Left lung (tissue), 10 donors: ENCODE results near the gene CACNG4. TPM values are rescaled to one million over a fixed set of nuclear protein-coding genes. Genes with fewer than 3 reads are reported as not detected.

Source experiments
- ATAC-seq: fragments of 200-7000 bp; cut with Tn5 transposase; one replicate; pipeline ENCODE4 v1.9.1; 2020; ENCODE audit warnings: moderate library complexity
- DNase-seq, 4 donors: peaks; one replicate each; pipeline ENCODE4 v3.0.0-alpha.2; 2013 to 2020
- H3K27ac ChIP-seq, 2 donors: fragments of 200-600 bp; sonication (generic) in 1 of 2; one replicate each; pipeline versions ENCODE4 v1.5.0 to v1.8.0; 2020 to 2021
- H3K27me3 ChIP-seq, 2 donors: fragments of 200-600 bp; sonication (generic) in 1 of 2; one replicate each; pipeline versions ENCODE4 v1.5.0 to v1.8.0; 2020 to 2021
- H3K36me3 ChIP-seq, 2 donors: fragments of 200-600 bp; sonication (generic) in 1 of 2; one replicate each; pipeline versions ENCODE4 v1.5.0 to v1.8.0; 2020 to 2021
- H3K4me1 ChIP-seq, 2 donors: fragments of 200-600 bp; one replicate each; pipeline ENCODE4 v1.8.0; 2021
- H3K4me3 ChIP-seq, 2 donors: fragments of 200-600 bp; sonication (generic) in 1 of 2; one replicate each; pipeline versions ENCODE4 v1.5.0 to v1.8.0; 2020 to 2021; ENCODE audit warnings: mild to moderate bottlenecking in 1 of 2
- H3K9me3 ChIP-seq, 2 donors: fragments of 200-600 bp; sonication (generic) in 1 of 2; one replicate each; pipeline versions ENCODE4 v1.5.0 to v1.8.0; 2020 to 2021
- intact Hi-C, 2 donors: fragments of 100-400 bp; cut with DNase I; formaldehyde crosslinking; loops; one replicate each; pipeline versions ENCODE4 v1.11.2 to v1.14.2; 2022
- polyA plus RNA-seq, 6 donors: library from polyadenylated mRNA; unstranded; fragments of 120-200 nt; gene quantifications; one replicate each; pipeline ENCODE4 v1.2.1, GENCODE V29; 2013; ENCODE audit not compliant: insufficient read length in 6 of 6
- total RNA-seq, 2 donors: library from RNA; stranded (reverse); fragmentation: NEBNext Ultra II Directional; extraction: Animal tissue kit (Norgen Biotek cat#: 25700); gene quantifications; one replicate each; pipeline ENCODE4 v1.2.1, GENCODE V29; 2021
- TF ChIP-seq, protein P1 (sequence below), 2 donors: fragments of 200-600 bp; sonication (generic) in 1 of 2; IDR thresholded peaks; one replicate each; pipeline versions ENCODE4 v1.5.0 to v1.8.0; 2021; ENCODE audit warnings: antibody characterized with exemption in 2 of 2
- donor health status: DM: no; HTN: yes; CAD: no.
- donor health status: DM: no; HTN: no; CAD: no.

Gene CACNG4
- total and polyA plus RNA-seq, 8 donors: 1.5 to 6.0 (median 2.6) TPM

DNA sequence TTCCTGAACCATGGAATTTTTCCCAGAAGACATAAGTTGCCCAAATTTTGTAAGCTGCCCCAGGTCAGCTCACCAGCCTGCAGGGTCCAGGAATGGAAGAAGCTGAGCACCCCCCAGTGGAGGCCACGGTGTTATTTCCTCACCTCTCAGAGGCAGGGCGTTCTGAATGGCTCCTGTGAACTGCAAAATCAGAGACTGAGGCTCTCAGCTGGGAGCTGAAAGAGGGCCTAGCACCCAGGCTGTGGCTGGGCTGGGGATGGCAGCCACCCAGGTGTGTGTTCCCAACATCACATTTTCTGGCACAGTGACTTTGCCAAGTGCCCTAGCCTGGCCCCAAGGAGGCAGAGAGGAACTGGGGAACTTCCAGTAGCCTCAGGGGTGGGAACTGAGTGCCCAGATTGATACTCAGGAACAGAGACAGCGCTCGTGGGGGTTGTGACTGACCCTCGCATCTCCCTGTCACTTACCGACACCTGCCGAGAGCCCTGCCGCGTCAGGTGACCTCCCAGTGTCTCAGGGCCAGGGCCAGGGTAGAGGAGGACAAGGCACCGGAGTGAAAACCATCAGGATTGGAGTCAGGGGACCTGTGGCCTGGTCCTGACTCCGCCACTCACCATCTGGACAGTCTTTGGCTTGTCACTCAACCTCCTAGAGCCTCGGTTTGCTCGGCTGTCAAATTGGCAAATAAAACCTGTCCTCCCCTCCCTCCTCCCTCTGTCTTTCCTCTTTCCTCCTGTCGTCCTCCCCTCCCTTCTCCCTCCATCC lies 11.3 kb downstream of the CACNG4 start:
- Histone ChIP-seq H3K27ac (no peak overlapping the region), H3K9me3 (no peaks in the 10 kb centered on the region), H3K4me1 (no peaks in the 10 kb centered on the region), H3K4me3 (no peak overlapping the region), H3K36me3 (no peaks in the 10 kb centered on the region), H3K27me3 (peaks cover 0 to 61% of the 10 kb centered on the region in 2 donors)
- TF ChIP-seq, protein P1, sequence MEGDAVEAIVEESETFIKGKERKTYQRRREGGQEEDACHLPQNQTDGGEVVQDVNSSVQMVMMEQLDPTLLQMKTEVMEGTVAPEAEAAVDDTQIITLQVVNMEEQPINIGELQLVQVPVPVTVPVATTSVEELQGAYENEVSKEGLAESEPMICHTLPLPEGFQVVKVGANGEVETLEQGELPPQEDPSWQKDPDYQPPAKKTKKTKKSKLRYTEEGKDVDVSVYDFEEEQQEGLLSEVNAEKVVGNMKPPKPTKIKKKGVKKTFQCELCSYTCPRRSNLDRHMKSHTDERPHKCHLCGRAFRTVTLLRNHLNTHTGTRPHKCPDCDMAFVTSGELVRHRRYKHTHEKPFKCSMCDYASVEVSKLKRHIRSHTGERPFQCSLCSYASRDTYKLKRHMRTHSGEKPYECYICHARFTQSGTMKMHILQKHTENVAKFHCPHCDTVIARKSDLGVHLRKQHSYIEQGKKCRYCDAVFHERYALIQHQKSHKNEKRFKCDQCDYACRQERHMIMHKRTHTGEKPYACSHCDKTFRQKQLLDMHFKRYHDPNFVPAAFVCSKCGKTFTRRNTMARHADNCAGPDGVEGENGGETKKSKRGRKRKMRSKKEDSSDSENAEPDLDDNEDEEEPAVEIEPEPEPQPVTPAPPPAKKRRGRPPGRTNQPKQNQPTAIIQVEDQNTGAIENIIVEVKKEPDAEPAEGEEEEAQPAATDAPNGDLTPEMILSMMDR (IDR thresholded peaks at IDR 0.05): no peak
- DNase-seq (peak in 1 of 4 donors; percentile 48), ATAC-seq (no peak)
- intact Hi-C loops: no loop called here

DNA sequence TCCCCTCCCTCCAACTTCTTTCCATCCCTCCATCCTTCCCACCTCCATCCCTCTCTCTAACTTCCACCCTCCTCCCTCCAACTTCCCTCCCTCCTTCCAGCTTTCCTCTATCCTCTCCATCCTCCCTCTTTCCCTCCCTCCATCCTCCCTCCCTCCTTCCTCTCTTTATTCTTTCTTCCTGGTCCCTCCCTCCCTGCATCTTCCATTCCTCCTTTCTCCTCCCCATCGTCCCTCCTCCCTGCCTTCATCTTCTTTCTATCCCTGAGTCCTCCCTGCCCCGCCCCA lies 11.8 kb downstream of the CACNG4 start:
- intact Hi-C loops: no loop called here
- ATAC-seq (no peak), DNase-seq (no peak)
- Histone ChIP-seq H3K9me3 (no peaks in the 10 kb centered on the region), H3K27me3 (peaks cover 0 to 57% of the 10 kb centered on the region in 2 donors), H3K36me3 (no peaks in the 10 kb centered on the region), H3K4me3 (no peak overlapping the region), H3K27ac (no peak overlapping the region), H3K4me1 (no peaks in the 10 kb centered on the region)
- TF ChIP-seq, protein P1 (IDR thresholded peaks at IDR 0.05): no peak

DNA sequence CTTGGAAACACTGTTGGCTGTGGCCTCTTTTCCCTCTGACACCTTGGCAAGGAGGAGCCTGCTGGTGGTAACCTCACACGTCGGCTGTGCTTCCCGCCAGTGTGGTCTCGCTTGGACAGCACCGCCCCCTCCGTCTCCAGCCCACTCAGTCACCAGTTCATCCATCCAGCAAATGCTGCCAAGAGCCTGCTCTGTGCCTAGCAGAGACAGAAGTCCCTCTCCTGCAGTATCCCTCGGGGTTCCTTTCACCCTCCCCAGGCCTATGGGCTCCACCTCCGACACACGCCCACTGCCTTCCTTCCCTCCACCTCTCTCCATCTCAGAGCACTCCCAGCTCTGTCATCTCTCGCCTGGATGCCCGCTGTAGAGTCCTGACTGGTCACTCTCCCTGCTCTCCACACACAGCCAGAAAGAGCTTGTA lies 12.3 kb downstream of the CACNG4 start:
- Histone ChIP-seq H3K27me3 (peaks cover 0 to 52% of the 10 kb centered on the region in 2 donors), H3K27ac (no peak overlapping the region), H3K4me3 (no peak overlapping the region), H3K9me3 (no peaks in the 10 kb centered on the region), H3K36me3 (no peaks in the 10 kb centered on the region), H3K4me1 (no peaks in the 10 kb centered on the region)
- no peak for ATAC-seq
- DNase-seq: peak in 2 of 4 donors; percentile 37 to 55
- TF ChIP-seq, protein P1 (IDR thresholded peaks at IDR 0.05): no peak
- intact Hi-C loops: no loop called here

DNA sequence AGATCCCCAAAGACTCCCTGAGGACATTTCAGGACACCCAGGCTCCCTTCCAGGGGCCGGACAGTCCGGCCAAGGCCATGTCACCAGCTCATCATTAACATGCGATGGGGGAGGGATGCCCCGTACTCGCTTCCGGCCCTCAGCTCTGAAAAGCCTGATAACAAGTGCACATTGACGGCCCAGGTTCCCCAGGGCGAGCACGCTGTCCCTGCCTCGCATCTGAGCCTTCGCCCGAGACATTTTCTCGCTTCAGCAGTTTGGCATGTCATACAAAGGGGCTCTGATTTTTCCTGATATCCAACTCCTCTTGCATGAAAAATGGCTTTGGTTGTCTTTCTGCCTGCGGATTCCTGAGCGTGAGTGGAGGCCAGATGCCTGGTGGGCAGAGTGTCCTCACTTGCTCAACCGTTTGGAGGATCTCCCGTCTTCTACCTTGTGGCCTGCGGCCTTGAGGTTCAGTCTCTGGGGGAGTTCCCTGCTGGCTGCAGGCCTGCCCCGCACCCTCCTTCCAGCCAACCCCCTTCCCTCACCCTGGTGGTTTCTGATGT lies 14.1 kb downstream of the CACNG4 start:
- no peaks in the 10 kb centered on the region for H3K4me1 ChIP-seq
- intact Hi-C loops: no loop called here
- no peak overlapping the region for H3K4me3 ChIP-seq
- no peak overlapping the region for H3K27ac ChIP-seq
- DNase-seq: peak in 1 of 4 donors; percentile 59
- no peaks in the 10 kb centered on the region for H3K36me3 ChIP-seq
- no peaks in the 10 kb centered on the region for H3K9me3 ChIP-seq
- TF ChIP-seq, protein P1 (IDR thresholded peaks at IDR 0.05): no peak
- no peak for ATAC-seq
- H3K27me3 ChIP-seq: peaks cover 0 to 48% of the 10 kb centered on the region in 2 donors

DNA sequence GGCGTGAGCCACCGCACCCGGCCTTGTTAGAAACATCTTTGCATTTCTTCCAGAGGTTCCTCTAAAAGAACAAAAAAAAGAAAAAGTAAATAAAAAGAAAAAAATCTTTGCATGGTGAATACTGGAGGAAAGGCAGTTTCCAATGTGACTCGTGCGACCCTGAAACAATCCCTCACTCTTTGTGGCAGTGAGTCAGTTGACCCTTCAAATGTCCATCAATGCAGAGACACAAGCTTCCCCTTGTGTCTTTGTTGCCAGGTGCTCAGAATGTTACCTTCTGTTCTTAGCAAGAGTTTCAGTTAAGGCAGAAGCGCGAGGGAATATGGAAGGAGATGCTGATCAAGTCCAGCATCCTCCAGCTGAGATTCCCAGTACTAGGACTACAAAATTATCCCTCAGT lies 16.4 kb downstream of the CACNG4 start:
- DNase-seq: no peak
- Histone ChIP-seq H3K4me1 (no peaks in the 10 kb centered on the region), H3K9me3 (no peaks in the 10 kb centered on the region), H3K27me3 (peaks cover 0 to 62% of the 10 kb centered on the region in 2 donors), H3K4me3 (no peak overlapping the region), H3K36me3 (no peaks in the 10 kb centered on the region), H3K27ac (no peak overlapping the region)
- intact Hi-C loops: no loop called here
- no peak for ATAC-seq
- TF ChIP-seq, protein P1 (IDR thresholded peaks at IDR 0.05): no peak
